Breast epithelium (tissue), 4 donors: ENCODE measurements around the gene CHCHD6. TPM values are rescaled to one million over a fixed set of nuclear protein-coding genes. Genes with fewer than 3 reads are reported as not detected.
A peak's percentile ranks its signal among the peaks of the same experiment; 100 is the strongest.

Source experiments
- DNase-seq, 2 donors: peaks; one replicate each; pipeline ENCODE4 v3.0.0-alpha.2; 2019; ENCODE audit warnings: low spot score in 2 of 2
- H3K27ac ChIP-seq, 2 donors: fragments of 200-600 bp; sonication (generic) in 1 of 2; one replicate each; pipeline ENCODE4 v1.5.1; 2016 to 2019; ENCODE audit warnings: mild to moderate bottlenecking in 1 of 2
- H3K27me3 ChIP-seq, 2 donors: fragments of 200-600 bp; sonication (generic) in 1 of 2; one replicate each; pipeline versions ENCODE4 v1.5.1 to v1.6.0; 2017 to 2019; ENCODE audit warnings: control low read depth in 1 of 2, mild to moderate bottlenecking in 1 of 2
- H3K36me3 ChIP-seq: fragments of 200-600 bp; one replicate; pipeline ENCODE4 v1.5.1; 2019
- H3K4me1 ChIP-seq, 2 donors: fragments of 200-600 bp; sonication (generic); one replicate each; pipeline ENCODE4 v1.5.1; 2016 to 2019; ENCODE audit warnings: control low read depth in 1 of 2
- H3K4me3 ChIP-seq, 3 donors: fragments of 200-600 bp; sonication (generic); 1 replicate in 2 of 3; 2 replicates in 1 of 3; pipeline ENCODE4 v1.5.1; 2016 to 2019; ENCODE audit warnings: mild to moderate bottlenecking in 3 of 3, moderate library complexity in 2 of 3
- H3K9me3 ChIP-seq, 2 donors: fragments of 200-600 bp; sonication (generic) in 1 of 2; one replicate each; pipeline ENCODE4 v1.5.1; 2016 to 2019; ENCODE audit warnings: control low read depth in 1 of 2
- POLR2A ChIP-seq: fragments of 450-650 bp; IDR thresholded peaks from one replicate; pipeline ENCODE4 v1.6.1; 2016; ENCODE audit warnings: antibody characterized with exemption, mild to moderate bottlenecking, moderate library complexity
- POLR2AphosphoS5 ChIP-seq, 3 donors: sonication (generic); formaldehyde crosslinking; IDR thresholded peaks; one replicate each; pipeline ENCODE4 v1.6.1; 2017; ENCODE audit warnings: antibody characterized with exemption in 3 of 3
- intact Hi-C: fragments of 100-400 bp; cut with DNase I; formaldehyde crosslinking; loops from one replicate; pipeline ENCODE4 v1.15.1; 2023; ENCODE audit warnings: low total_unique reads
- total RNA-seq, 3 donors: library from RNA; depleted of rRNA; stranded (reverse); fragments of >200 nt; gene quantifications; one replicate each; pipeline ENCODE4 v1.1.0, GENCODE V29; 2016
- TF ChIP-seq, protein P1 (sequence below), 3 donors: fragments of 450-650 bp; IDR thresholded peaks; one replicate each; pipeline ENCODE4 v1.5.1; 2016 to 2017; ENCODE audit warnings: antibody characterized with exemption in 3 of 3, mild to moderate bottlenecking in 3 of 3, moderate library complexity in 3 of 3

Gene CHCHD6
- total RNA-seq, 3 donors from 2014 or later = 12.2 to 21.2 (median 19.3) TPM

DNA sequence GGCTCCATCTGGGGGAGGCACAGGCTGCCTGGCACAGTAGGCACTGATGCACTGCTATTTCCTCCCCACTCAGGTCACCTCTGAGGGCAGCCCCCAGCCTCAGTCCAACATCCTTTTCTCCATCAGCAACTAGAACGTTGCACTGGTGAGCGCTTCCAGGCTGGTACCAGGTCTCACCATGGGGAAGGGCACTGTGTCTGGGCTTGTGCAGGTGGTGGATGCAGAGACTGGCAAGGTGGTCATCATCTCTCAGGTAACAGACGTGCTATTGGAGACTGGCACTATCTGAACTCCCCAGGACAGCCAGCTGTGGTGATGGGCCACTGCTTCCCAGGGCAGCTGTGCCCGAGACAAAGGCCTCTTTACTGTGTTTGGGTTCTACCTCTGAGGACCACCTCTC lies 40.8 kb upstream of the CHCHD6 start:
- intact Hi-C loops = no loop called here
- no peak for DNase-seq
- Histone ChIP-seq H3K27ac (no peak overlapping the region), H3K9me3 (no peaks in the 10 kb centered on the region), H3K4me3 (no peak overlapping the region), H3K27me3 (peaks cover 0 to 32% of the 10 kb centered on the region in 2 donors), H3K4me1 (no peaks in the 10 kb centered on the region), H3K36me3 (no peaks in the 10 kb centered on the region)
- no peak for TF ChIP-seq POLR2AphosphoS5 (IDR thresholded peaks at IDR 0.05)
- TF ChIP-seq POLR2A = no peak
- TF ChIP-seq, protein P1, sequence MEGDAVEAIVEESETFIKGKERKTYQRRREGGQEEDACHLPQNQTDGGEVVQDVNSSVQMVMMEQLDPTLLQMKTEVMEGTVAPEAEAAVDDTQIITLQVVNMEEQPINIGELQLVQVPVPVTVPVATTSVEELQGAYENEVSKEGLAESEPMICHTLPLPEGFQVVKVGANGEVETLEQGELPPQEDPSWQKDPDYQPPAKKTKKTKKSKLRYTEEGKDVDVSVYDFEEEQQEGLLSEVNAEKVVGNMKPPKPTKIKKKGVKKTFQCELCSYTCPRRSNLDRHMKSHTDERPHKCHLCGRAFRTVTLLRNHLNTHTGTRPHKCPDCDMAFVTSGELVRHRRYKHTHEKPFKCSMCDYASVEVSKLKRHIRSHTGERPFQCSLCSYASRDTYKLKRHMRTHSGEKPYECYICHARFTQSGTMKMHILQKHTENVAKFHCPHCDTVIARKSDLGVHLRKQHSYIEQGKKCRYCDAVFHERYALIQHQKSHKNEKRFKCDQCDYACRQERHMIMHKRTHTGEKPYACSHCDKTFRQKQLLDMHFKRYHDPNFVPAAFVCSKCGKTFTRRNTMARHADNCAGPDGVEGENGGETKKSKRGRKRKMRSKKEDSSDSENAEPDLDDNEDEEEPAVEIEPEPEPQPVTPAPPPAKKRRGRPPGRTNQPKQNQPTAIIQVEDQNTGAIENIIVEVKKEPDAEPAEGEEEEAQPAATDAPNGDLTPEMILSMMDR (IDR thresholded peaks at IDR 0.05) = no peak

DNA sequence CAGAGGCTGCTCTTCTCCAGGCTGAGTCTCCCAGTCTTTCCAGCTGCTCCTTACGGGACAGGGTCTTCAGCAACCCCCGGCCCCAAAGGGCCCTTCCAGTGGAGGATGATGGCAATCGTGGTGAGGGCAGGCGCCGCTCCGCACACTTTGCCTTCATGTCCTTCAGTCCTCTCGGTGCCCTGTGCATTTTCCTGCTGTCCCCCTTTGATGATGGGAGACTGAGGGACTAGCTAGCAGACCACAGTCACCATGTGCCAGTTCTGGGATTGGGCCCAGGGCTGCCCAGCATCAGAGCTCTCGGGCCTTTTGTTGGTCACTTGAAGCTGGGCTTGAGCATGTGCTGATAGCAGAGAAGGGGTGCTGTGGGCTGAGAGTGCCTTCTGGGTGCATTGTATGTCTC lies 40.3 kb upstream of the CHCHD6 start:
- intact Hi-C loops = no loop called here
- Histone ChIP-seq H3K4me1 (no peaks in the 10 kb centered on the region), H3K27ac (no peak overlapping the region), H3K4me3 (no peak overlapping the region), H3K27me3 (peaks cover 0 to 32% of the 10 kb centered on the region in 2 donors), H3K9me3 (no peaks in the 10 kb centered on the region), H3K36me3 (no peaks in the 10 kb centered on the region)
- DNase-seq = no peak
- TF ChIP-seq POLR2AphosphoS5 (IDR thresholded peaks at IDR 0.05) (no peak), POLR2A (no peak)
- TF ChIP-seq, protein P1 (IDR thresholded peaks at IDR 0.05) = no peak

DNA sequence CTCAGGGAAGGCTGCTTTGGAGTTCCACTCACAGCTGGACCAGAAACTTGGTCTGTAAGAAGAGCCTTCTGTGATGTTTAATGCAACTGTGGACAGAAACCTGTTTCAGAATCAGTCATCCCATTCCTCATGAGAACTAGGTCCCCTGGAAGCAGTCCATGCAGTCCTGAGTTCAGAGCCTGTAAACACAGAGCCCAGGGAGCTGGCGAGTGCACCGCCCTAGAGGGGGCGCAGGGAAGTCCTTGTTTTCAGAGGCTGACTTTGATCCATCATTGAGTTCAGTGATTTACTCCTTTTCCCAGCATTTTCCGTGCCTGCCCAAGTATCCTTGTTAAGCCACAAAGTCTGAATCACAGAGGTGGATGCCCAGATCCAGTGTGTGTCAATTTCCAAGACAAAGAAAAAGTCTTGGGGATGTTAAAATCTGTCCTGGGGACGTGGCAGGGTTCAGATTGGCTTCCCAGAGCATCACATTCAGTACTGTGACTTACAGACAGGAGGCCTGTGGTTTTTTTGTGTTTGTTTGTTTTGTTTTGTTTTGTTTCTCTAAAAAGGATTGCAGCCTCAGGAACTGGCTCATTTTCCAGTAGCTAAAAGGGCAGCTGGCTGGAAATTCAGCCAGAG lies 39.3 kb upstream of the CHCHD6 start:
- peak in 1 of 2 donors; percentile 6 for DNase-seq
- intact Hi-C loops = no loop called here

DNA sequence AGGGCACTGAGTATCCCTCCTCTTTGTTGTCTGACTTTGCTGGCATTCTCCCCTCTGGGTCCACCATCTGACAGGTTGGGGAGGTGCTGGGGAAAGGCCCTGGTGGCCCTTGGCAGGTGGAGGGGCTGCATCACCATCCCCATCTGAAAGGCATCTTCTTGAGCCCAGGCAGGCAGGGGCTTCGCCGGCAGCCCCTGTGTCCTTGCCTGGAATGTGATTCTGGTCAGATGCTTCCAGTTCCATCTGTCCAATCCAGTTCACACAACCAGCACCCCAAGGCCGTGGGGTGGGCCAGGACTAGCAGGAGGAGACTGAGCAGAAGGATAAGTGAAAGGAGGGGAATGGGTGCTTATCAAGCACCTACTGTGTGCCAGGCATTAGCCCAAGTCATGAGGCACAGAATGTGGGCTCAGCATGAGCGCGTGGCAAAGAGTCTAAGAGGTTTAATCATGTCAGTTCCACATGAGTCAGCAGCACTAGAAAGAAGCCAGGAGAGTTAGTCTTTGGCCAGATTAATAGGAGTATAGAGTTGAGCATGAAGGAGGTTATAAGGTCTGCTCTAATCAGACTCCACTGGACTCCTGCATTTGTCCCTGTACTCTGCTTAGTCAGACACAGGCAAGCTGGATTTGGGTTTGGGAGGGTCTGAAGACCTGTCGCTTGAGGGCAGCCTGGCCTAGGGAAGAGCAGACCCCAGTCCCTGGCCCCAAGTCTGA lies 38.7 kb upstream of the CHCHD6 start:
- peak in 1 of 2 donors; percentile 8 for DNase-seq
- Histone ChIP-seq H3K4me1 (no peaks in the 10 kb centered on the region), H3K4me3 (no peak overlapping the region), H3K36me3 (no peaks in the 10 kb centered on the region), H3K27me3 (peaks cover 0 to 29% of the 10 kb centered on the region in 2 donors), H3K9me3 (no peaks in the 10 kb centered on the region), H3K27ac (no peak overlapping the region)
- intact Hi-C loops = no loop called here
- TF ChIP-seq POLR2A (no peak), POLR2AphosphoS5 (IDR thresholded peaks at IDR 0.05) (no peak)
- TF ChIP-seq, protein P1 (IDR thresholded peaks at IDR 0.05) = no peak

More for the DNA sequence above, 39.3 kb upstream of the CHCHD6 start:
- Histone ChIP-seq H3K27me3 (peaks cover 0 to 32% of the 10 kb centered on the region in 2 donors), H3K4me3 (no peak overlapping the region), H3K27ac (no peak overlapping the region), H3K36me3 (no peaks in the 10 kb centered on the region), H3K4me1 (no peaks in the 10 kb centered on the region), H3K9me3 (no peaks in the 10 kb centered on the region)
- TF ChIP-seq POLR2AphosphoS5 (IDR thresholded peaks at IDR 0.05) (no peak), POLR2A (no peak)
- TF ChIP-seq, protein P1 (IDR thresholded peaks at IDR 0.05) = no peak
